HG03066 (cell line): ENCODE results near the gene EFCAB3.
A peak's percentile ranks its signal among the peaks of the same experiment; 100 is the strongest.
"Not testable (repeated sequence)": the region's sequence is repeated elsewhere in the genome, so short reads cannot be mapped to it uniquely, and the experiment has no call there.

Experiments
- ATAC-seq: cut with Tn5 transposase; IDR thresholded peaks from one replicate; pipeline ENCODE4 v1.9.1; 2021; ENCODE audit warnings: low read depth; ENCODE audit not compliant: unreplicated experiment

Gene EFCAB3

DNA sequence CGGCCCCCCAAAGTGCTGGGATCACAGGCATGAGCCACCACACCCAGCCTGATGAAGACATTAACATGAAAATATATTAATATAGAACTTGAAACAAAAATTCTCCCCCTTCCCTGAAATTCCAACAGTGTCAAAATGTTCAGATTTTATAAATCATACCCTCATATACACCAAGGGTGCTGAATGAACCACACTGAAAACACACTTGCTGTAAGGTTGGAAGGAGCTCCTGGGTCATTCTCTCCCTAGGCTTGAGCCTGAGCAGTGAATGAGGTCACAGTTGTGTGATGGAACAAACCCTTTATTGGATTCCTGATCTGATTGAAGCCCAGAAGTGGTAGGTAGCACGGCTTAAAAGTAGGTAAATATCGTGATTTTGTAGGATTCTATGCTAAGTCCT is at the start of gene EFCAB3:
Gene EFCAB3 (plus strand): TSS at position 301 of the 400 bp plus-strand sequence. CDS start 2,427 bp downstream, outside the sequence.
- ATAC-seq = no peak

DNA sequence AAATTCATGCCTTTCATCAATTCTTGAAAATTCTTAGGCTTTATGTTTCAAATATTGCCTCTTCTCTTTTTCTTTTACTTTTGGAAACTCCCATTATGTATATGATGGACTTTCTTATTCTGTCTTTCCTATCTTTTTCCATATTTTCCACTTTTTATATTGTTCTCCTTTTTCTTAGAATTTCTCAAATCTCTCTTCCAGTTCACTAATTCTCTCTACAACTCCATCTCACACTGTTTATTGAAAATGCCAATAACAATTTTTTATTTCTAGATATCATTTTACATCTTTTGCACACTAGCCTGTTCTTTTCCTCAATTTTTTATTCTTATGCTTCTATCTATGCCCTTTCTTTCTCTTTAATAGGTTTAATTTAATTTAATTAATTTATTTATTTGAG is 43.8 kb upstream of the EFCAB3 start:
- no peak for ATAC-seq

DNA sequence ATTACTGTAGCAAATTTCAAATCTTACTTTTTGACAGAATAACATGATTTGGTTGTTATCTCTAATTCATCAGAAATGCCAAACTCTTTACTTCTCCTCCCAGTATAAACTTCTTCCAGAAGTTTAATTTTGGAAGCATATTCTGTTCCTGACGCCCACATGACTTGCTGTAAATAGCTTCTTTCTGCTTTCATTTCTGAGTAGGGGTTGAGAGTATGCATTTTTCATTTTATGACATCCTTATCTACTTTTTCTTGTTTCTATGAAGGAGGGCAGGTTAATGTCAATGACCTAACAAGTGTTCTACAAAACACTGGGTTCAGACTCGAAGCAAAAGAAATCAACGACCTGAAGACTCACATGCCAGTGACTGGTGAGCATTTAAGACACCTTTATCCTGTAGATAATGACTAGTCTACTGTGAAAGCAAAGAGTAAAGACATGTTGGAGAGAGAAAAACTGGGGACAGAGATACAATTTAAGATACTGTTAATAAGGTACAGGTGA is 36.5 kb upstream of the EFCAB3 start:
- no peak for ATAC-seq

DNA sequence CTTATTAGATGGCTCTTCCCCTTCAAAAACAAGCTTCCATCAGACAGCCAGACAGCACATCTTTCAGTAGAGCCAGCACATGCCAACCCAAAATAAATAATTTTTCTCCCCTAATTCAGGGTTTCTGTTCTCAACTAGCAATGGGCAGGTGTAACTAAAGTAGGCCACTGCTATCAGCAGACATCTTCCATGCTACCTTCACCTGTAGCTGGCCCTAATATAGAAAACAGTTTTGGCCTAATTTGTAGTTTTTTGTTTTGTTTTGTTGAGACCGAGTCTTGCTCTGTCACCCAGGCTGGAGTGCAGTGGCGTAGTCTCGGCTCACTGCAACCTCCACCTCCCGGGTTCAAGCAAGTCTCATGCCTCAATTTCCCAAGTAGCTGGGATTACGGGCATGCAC is 29.2 kb upstream of the EFCAB3 start:
- ATAC-seq = no peak

DNA sequence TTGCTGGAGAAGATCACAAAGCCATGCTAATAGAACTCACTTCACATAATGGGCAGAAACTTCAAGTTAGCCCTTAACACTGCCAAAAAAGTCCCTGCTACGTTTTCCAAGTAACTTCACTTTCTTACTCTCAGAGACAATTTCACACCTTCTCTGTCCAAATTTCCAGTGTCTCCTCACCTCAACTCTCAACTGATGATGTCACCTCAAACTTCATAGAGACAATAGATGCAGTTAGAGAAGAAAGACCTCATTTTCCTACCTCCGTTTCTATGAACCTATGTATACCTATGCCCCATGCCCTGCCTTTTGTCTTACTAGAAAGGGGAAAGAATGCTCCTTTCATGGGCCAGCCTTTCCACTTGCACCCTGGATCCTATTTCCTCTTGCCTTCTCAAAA is 14.2 kb upstream of the EFCAB3 start:
- ATAC-seq = no peak

DNA sequence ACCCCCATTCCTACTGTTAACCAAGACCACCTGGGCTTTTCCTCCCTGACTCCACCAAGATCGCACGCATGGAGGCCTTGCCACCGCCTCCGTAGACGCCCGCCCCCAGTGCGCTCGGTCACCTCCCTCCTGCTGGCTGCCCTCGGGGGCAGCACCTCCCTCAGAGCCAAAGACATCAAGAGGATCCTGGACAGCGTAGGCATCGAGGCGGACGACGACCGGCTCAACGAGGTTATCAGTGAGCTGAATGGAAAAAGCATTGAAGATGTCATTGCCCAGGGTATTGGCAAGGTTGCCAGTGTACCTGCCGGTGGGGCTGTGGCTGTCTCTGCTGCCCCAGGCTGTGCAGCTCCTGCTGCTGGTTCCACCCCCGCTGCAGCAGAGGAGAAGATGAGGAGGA is 1.2 kb downstream of the EFCAB3 start:
- ATAC-seq = no peak

DNA sequence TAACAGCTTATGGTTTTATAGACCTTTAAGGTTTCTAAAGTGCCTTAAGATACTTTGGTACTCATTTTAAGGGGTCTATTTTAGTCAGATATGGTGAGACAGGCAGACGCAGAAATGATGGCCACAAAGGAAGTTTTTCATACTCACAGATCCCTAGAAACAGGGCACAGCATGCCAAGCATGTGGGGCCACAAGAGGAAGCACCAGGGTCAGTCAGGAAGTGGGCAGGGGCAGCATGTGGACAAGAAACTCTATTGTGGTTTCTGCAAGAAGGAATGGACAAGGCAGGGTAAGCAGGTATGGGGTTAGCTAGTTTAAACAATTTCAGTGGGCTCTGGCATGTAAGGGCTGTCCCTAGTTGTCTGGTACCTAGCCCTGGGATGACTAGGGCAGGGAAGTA is 8.5 kb downstream of the EFCAB3 start:
- ATAC-seq = no peak

DNA sequence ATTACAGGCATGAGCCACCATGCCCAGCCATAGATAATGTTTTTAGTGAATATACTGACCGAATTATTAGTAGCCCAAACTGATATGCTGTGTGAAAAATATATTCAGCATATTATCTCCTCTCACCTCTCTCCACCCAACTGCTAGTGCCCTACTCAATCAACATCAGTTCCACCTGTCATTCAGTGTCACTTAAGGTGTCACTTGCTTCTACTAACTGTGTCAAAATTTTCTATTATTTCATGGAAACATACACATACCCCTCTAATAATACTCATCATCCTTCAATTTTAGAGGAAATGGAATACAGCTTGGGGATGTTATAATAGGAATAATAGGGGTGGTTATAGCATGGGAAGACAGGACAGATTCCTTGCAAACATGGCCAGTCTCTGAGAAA is 12.6 kb downstream of the EFCAB3 start:
- ATAC-seq = no peak

DNA sequence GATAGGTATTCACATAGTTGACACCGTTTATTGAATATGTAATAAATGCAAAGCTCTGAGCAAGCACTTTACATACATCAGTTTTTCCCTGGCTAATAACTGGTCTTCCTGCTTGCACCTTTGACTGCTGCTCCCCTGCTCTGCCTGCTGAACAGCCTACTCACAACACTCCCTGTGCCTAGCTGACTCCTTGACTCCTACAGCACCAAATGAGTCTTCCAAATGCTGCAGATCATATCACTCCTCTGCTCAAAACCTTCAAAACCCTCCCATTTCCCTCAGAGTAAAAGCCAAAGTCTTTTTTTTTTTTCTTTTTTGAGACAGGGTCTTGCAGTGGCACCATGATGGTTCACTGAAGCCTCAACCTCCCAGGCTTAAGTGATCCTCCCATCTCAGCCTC is 18.5 kb downstream of the EFCAB3 start:
- ATAC-seq = no peak

DNA sequence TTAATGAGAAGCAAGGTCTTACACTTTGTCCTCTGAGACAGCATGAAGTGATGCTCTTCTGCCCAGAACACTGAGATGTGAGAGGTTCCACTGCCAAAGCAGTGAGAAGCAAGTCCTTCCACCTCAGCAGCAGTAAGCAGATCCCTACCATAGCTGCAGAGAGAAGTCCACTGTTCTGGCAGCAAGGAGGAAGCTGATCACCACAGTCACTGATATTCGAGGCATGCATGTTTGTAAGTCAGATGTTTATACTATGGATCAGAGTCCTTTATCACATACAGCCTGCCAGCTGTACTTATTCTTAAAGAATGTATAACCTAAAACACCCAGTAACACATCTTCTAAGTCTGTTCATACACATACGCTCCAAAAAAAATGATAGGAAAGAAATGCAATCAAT is 25.1 kb downstream of the EFCAB3 start:
- ATAC-seq = no peak

DNA sequence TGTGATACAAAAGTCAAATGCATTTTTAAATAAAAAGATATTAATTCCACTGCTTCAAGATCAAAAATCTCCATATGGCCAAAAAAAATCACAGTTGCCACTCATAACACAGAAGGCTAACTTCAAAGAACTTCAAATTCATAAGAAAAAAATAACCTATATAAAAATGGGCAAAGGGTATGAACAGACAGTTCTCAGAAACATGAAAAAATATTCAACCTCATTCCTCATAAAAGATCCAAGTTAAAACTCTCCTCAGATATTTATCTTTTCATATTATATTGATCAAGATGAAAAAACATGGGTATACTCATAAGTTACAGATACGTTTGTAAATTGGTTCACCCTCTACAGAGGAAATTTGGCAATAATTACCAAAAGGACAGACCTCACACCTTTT is 32.7 kb downstream of the EFCAB3 start:
- ATAC-seq = not testable (repeated sequence)

DNA sequence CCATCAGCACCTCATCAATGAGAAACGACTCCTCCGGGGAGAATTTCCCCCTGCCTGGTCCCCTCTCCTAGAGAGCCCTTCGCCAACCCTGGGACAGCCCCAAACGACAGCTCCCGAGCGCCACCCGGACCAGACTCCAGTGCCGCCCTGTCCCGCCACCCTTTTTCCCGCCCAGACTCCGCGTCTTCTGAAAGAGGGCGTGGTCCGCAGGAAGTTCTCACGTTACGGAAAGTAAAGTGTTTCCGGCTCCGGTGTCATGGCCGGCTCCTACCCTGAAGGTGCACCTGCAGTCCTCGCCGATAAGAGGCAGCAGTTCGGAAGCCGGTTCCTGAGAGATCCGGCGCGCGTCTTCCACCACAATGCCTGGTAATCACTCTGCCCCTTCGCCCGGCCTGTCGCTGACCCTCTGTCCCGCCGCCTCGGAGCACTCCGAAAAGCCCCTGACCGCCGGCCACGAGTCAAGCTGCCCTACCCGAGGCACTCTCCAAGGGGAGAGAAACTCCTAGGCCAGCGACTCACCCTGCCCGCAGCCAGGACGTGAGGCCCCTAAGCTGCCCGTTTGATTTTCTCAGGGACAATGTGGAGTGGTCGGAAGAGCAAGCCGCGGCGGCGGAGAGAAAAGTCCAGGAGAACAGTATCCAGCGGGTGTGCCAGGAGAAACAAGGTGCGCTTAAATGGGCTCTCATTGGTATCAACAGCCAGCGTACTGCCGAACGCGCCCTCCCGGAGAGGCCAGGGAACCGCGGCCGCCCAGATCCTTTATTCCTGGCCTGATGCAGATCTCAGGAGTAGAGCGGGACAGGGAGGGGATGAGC is 43.5 kb downstream of the EFCAB3 start, which contains the start of gene METTL2A:
Gene METTL2A (plus strand): TSS at position 251 of the 815 bp plus-strand sequence. CDS start 6 bp downstream, at position 257.
- peak; percentile 90 for ATAC-seq

DNA sequence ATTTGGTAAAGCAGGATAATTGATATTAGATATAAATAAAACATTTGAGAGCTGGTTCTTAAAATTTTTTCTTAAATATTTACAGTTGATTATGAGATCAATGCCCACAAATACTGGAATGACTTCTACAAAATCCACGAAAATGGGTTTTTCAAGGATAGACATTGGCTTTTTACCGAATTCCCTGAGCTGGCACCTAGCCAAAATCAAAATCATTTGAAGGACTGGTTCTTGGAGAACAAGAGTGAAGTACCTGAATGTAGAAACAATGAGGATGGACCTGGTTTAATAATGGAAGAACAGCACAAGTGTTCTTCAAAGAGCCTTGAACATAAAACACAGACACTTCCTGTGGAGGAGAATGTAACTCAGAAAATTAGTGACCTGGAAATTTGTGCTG is 45.9 kb downstream of the EFCAB3 start:
- ATAC-seq = not testable (repeated sequence)

DNA sequence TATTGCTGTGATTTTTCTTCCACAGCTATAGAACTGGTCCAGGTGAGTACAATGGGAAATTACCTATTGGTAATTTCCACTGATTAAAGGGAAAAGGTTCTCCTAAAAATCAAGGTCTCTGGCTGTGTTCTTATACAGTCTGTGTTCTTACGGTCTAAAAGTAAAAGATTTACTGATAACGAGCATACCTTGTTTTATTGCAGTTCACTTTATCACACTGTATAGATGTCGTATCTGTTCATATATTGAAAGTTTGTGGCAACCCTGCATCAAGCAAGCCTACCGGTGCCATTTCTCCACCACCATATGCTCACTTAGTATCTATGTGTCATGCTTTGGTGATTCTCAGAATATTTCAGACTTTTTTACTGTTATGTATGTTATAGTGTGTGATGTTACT is 54.9 kb downstream of the EFCAB3 start:
- not testable (repeated sequence) for ATAC-seq

DNA sequence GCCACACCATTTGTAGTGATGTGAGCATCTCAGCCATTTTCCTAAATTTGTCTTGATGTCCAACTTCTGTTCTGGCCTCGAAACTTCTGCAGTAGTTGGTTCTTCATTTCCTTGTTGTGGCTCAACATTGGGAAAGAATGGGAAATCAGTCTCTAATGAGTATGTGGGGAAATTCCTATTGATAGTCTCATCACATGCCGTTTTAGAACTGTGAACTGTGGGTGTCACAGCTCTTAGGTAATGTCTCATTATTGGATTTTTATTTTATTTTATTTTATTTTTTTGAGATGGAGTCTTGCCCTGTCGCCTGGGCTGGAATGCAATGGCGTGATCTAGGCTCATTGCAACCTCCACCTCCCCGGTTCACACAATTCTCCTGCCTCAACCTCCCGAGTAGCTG is 60.8 kb downstream of the EFCAB3 start:
- not testable (repeated sequence) for ATAC-seq

DNA sequence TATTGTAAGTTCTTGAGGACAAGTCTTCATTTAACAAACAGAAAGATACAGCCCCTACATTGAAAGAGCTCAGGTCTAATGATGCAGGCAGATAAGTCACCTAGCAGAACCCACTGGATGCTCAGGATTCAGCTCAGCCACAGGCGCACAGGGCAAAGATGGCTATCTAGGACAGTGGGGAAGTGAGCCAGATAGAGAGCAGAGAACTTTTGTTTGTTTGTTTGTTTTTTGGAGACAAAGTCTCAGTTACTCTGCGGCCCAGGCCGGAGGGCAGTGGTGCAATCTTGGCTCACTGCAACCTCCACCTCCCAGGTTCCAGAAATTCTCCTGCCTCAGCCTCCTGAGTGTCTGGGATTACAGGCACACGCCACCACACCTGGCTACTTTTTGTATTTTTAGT is 63.7 kb downstream of the EFCAB3 start:
- ATAC-seq = no peak

DNA sequence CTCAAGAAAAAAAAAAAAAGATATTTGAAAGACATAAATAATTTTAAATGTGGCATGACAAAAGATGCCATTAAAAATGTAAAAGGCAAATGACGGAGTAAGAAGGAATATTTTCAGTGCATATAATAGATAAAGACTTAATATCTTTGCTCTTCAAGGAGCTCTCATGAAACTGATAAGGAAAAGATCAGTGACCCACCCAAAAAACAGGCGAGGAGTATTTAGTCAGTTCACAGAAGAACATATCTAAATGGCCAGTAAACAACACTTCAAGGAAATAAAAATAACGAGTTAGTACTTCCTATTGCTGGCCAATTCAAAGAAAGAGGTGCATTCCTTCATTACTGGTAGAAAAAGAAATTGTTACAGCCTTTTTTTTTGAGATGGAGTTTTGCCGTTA is 65.4 kb downstream of the EFCAB3 start:
- not testable (repeated sequence) for ATAC-seq

DNA sequence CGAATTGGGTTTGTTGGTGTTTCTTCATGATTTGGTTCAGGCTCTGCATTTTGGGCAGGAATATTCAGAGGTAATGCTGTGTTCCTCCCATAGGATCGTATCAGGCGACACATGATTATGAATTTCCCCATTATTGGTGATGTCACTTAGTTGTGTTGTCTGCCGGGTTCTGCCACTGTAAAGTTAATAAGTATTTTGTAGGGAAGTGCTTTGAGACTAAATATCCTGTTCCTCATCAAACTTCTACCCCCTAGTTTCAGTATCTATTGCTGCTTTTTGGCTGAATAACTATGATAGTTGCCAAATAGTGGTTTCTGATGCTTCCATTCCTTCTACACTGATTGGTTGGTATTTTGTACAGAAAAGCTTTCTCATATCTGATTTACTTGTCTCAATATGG is 71.8 kb downstream of the EFCAB3 start:
- not testable (repeated sequence) for ATAC-seq

DNA sequence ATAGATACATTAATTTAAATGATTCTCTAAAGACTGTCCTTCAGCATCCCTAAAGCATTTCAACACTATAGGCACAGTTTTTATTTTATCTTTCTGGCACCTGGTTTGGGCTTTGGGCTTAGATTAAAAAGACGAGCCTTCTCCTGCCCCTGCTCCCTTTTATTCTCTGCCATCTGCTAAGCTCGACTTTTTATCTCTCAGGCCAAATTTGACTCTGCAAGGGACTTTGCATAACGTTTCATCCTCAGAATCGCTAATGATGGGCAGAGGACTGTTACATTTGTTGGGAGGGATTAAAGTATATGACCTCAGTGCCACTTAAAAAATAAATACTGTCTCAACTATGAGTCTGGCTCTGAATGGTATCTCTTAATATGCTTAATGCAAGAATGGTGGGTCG is 72.7 kb downstream of the EFCAB3 start:
- ATAC-seq = not testable (repeated sequence)

DNA sequence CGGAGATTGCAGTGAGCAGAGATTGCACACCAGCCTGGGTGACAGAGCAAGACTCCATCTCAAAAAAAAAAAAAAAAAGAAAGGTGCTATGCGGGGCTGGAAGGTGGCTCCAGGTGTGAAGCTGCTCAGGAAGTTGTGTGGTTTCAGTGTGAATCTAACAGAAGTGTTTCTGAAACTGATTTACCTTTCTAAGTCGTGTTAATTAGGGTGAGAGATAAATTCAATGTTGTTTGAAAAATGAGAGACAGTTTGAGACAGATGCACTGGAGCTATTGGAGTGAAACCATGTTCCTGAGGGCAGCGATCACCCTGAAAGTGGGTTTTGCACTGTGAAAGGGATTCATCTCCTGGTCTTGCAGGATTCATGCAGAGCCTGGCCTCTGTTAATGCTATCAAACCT is 73.3 kb downstream of the EFCAB3 start:
- ATAC-seq = peak; percentile 30

DNA sequence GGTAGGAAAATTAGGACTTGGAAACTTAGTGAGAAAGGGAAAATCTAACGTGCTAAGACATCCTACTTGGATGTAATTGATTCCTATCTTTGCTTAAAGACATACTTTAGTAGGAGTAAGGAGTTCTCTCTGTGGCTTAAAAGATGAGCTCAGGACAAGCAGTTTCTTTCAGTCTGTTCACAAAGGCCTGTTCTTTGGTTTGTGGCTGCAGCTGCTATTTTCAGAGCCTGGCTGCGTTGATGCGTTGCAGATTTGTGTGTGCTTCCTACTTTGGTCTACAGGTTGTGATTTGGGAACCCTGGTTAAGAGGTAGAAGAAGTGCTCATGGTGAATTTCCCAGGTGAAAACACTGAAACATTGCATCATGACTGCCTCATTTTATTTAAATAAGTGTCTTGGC is 73.8 kb downstream of the EFCAB3 start:
- ATAC-seq = peak; percentile 53

DNA sequence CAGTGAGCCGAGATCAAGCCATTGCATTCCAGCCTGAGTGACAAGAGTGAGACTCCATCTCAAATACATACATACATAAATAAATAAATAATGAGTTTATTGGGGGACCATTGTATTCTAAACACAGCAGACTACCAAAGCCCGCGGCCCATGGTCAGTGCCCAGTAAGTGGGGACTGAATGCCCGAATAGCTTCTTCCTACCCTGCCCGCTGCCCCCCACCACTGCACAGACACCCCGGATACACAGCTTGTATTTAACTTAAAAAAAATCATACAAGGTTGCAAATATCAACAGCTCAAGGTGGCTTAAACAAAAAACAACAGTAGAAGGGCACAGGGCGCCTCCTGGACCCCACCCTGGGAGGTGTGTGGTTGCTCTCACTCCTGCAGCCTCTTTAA is 75.7 kb downstream of the EFCAB3 start:
- ATAC-seq = no peak
